HCEC 1CT (cell line): Measurements from ENCODE around the gene XYLB.

Experiments
- DNase-seq: peaks from one replicate; pipeline ENCODE4 v3.0.0-alpha.2; 2017

The XYLB gene

GRCh38 chr3:38325256-38325655 is 21.3 kb upstream of the XYLB start:
- DNase-seq, result no peak

- peak; percentile 66 for DNase-seq
Measured at GRCh38 chr3:38327335-38328009, 19.1 kb upstream of the XYLB start.

- no peak for DNase-seq
Measured at GRCh38 chr3:38331257-38332022, 15.1 kb upstream of the XYLB start.

- no peak for DNase-seq
Measured at GRCh38 chr3:38332201-38332600, 14.4 kb upstream of the XYLB start.

GRCh38 chr3:38334142-38335055 is 12.2 kb upstream of the XYLB start:
- peak; percentile 56 for DNase-seq

- no peak for DNase-seq
Measured at GRCh38 chr3:38335263-38335662, 11.3 kb upstream of the XYLB start.

- no peak for DNase-seq
Measured at GRCh38 chr3:38337703-38338102, 8.9 kb upstream of the XYLB start.

GRCh38 chr3:38343797-38344594 is 2.6 kb upstream of the XYLB start:
- DNase-seq, result no peak

GRCh38 chr3:38345879-38346586 is 552 bp upstream of the XYLB start:
- no peak for DNase-seq

GRCh38 chr3:38347421-38348200 is 1.0 kb downstream of the XYLB start:
- no peak for DNase-seq

- DNase-seq, result peak; percentile 12
Measured at GRCh38 chr3:38348903-38349302, 2.3 kb downstream of the XYLB start.

GRCh38 chr3:38349684-38350359 is 3.2 kb downstream of the XYLB start:
- DNase-seq, result peak; percentile 49

- DNase-seq, result peak; percentile 37
Measured at GRCh38 chr3:38353151-38353550, 6.6 kb downstream of the XYLB start.

- DNase-seq, result peak; percentile 47
Measured at GRCh38 chr3:38354588-38355330, 8.2 kb downstream of the XYLB start.

GRCh38 chr3:38359038-38359437 is 12.5 kb downstream of the XYLB start:
- DNase-seq, result no peak

GRCh38 chr3:38360345-38360744 is 13.8 kb downstream of the XYLB start:
- DNase-seq, result no peak

- no peak for DNase-seq
Measured at GRCh38 chr3:38361496-38361895, 14.9 kb downstream of the XYLB start.

- no peak for DNase-seq
Measured at GRCh38 chr3:38362825-38363224, 16.2 kb downstream of the XYLB start.

GRCh38 chr3:38364721-38365400 is 18.3 kb downstream of the XYLB start:
- DNase-seq, result no peak
